ENCODE measurements around the gene PIGP.
"Not testable (repeated sequence)": the region's sequence is repeated elsewhere in the genome, so short reads cannot be mapped to it uniquely, and the experiment has no call there.

Gene PIGP

DNA sequence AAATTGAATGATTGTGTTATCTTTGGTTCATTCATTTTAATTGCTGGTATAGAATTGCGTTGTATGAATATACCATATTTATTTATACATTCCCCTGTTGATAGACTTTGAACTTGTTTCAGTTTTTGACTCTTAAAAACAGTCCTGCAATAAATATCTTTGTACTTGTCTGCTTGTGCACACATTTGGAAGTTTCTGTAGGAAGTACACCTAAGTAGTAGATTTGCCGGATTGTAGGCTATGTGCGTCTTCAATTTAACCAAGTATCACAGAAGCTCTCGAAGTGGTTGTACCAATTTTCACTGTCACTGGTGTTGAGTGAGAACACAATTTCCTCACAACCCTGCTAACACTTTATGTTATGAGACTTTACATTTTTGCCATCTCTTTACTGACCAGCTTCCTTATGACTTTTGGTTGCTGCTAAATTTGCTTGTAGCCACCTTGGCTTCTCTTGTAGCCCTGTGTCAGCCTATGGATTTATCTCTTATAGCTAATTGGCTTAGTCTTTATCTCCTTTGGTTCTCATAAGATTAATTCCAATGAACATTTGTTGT is 2.4 kb upstream of the PIGP start:
- DNase-seq = no peak

DNA sequence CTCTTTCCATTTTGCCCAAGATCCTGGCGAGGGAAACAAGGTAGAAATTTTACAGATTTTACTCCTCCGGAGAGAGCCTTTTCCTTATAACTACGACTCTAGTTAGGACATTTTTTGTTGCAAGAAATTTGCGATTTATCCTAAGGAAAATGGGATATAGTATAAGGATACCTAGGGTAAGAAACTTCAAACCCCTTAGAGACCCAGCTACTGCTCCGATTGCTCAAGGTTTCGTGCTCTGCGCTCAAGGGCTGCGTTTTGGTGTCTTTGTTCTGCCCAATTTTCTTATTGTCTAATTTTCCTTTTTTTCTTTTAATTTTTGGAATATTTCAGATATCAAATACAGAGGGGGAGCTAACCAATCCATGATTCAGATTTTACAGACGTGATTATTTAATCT is 1.7 kb upstream of the PIGP start:
- DNase-seq = peak; percentile 17

DNA sequence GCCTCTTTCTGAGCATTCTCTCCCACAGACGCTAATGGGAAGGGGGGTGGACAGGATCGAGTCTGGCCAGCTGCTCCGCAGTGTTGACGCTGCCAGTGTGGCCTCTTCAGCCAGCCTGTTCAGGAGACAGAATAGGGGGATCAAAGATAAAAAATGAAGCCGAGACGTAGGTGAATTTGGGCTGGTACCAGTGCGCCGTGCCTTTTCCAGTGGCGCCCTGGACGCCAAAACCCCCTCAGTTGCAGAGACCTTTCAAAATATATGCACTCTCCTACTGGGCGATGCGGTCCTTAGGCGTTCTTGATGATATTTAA is 1.3 kb upstream of the PIGP start:
- DNase-seq = no peak

DNA sequence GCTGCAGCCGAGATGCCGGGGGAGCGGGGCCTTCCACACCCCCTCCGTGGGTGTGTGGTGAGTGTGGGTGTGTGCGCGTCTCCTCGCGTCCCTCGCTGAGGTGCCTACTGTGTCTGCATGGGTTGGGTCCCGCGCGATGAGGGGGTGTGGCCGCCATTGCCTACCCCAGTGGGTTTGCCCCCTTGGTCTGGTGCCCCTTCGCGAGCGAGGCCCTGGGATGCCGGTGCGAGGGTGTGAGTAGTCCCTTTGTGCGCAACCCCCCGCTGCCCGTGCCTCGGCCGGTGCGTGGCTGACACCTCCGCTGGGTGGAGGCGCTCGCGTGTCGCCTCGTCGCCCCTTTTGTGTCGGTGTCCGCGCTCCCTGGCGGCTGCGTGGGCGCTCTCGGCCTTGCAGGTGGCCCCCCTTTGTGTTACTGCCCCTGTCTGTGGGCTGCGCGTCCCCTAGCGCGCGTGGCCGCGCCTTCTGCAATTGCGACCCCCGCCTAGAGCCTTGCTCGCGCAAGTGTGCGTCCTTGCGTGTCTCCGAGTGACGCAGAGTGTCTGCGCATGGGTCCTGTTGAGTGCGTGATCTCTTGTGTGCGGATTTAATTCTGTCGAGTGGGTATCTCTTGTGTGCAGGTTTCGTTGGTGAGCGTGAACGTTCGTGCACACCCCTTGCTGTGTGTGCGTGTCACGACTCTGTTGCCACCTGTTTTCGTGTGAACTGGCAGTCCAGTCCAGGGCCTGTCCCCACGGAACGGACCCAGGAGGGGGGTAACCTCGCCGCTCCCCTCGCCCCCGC is 736 bp upstream of the PIGP start:
- DNase-seq = peak; percentile 39

DNA sequence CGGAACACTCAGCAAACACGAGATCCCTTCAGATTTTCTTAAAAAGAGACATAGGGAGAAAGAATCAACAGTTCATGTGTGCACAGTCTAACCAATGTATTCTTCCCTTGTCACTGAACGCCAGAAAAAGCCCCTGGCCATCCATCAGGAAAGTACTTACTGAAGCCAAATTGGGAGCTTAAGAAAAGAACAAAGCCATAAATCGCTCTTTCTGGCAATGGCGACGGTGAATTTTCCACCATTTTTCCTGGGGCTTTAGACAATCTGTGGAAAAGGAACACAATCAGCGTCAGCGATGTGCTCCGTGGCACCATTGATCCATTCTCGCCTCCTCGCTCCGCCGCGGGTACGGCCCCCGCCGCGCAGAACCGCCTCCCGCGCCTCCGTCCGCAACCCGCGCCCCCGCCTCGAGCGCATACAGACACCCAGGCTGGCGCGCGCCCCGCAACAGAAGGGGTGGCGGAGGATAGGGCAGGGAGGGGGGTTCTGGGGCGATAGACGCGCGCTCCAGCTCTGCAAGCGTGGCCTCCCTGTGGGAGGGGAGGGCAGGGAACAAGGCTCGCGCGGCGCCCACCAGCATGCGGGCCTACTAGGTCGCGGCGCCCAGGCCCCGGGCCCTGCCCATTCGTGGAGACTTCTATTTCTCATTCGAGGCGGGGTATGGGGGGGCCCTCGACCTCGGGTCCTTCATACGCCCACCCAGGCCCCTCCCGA is 440 bp downstream of the PIGP start:
- peak; percentile 94 for DNase-seq

DNA sequence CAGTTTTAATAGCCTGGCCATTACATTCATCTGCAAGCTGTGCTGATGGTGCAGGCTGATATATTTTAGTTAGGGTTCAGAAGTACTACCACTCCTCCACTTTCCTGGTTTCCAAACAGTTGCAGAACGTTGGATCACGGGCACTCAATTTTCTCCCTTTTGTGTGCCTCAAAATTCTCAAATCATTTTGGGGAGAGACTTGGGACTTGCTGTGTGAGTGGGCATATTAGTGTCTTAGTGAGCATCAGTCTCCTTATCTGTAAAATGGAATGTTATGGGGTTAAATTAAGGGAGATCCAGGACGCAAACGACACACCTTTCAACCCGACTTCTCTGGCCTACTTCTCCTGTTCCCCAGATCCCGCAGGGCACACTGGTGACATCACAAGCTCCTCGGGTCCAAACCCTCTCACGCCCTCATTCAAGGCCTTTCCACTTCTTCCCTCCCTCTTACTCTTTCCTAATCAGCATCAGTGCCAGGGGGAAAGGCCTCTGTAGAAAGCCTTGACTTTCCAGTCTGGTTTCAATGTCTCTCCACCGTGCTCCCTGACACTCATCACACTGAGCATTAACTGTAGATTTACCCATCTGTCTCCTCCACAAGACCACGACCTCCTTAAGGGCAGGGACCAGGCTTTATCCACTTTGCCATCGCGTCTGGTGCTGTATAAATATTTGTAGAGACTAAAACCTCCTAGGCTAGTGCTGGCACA is 1.2 kb downstream of the PIGP start:
- peak; percentile 54 for DNase-seq

DNA sequence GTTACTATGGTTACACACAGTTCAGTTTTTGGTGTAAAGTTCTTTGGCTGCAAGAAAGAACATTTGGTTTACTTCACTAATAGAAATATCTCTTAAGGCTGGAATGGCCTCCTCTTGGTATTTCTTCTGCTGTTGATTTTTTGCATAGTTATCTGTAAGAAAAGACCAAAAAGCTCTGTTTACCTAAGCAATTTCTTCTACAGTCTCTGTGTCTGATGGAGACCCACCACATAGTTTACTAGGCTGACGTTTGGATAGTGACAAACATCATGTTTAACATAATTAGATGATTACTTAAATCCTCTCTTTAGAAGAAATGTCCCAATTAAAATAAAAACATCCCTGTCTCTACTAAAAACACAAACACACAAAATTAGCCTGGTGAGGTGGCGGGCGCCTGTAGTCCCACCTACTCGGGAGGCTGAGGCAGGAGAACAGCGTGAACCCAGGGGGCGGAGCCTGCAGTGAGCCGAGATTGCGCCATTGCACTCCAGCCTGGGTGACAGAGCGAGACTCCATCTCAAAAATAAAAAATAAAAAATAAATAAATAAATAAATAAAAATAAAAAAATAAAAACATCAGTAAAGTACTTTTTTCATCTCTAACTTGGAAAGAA is 7.2 kb downstream of the PIGP start:
- no peak for DNase-seq

DNA sequence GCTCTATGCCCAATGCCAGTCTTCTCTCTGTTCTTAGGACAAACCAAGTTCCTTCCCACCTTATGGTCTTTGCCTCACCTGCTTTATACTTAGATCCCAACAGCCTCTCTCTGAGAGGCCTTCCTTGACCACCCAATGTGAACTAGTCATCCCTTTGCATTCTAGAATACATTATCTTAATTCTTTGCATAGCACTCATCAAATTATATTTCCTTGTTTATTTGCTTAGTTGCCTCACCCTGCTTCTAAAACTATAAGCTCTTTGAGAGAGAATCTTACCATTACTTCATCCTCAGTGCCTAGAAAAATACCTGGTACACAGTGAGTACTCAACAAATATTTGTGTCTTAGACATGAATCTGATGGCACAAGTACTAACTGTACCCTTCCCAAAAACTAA is 8.0 kb downstream of the PIGP start:
- no peak for DNase-seq

DNA sequence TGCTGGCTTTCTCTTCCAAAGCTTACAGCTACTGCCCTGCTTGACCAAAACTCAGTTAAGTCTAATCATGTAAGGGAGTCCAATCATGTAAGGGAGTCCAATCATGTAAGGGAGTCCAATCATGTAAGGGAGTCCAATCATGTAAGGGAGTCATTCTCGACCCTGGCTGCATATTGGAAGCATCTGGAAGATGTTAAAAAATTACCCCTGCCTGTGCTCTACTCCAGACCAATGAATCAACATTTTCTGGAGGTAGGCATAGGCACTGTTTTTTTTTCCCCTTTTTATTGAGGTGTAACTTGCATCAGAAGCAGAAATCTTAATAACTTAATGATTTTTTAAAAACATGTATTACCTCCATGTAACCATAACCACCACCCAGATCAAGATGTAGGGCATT is 9.4 kb downstream of the PIGP start:
- DNase-seq = no peak

DNA sequence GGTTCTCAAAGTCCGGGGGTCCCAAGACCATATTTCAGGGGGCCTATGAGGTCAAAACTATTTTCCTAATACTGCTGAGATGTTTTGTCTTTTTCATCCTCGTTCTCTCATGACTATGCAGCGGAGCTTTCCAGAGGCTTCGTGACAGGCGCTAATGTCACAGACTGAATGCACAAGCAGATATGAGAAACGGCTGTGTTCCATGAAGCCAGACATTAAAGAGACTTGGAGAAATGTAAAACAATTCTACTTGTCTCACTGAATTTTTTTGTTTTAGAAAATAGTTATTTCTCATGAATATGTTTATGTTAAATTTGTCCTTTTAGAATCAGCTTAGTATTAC is 10.3 kb downstream of the PIGP start:
- no peak for DNase-seq

DNA sequence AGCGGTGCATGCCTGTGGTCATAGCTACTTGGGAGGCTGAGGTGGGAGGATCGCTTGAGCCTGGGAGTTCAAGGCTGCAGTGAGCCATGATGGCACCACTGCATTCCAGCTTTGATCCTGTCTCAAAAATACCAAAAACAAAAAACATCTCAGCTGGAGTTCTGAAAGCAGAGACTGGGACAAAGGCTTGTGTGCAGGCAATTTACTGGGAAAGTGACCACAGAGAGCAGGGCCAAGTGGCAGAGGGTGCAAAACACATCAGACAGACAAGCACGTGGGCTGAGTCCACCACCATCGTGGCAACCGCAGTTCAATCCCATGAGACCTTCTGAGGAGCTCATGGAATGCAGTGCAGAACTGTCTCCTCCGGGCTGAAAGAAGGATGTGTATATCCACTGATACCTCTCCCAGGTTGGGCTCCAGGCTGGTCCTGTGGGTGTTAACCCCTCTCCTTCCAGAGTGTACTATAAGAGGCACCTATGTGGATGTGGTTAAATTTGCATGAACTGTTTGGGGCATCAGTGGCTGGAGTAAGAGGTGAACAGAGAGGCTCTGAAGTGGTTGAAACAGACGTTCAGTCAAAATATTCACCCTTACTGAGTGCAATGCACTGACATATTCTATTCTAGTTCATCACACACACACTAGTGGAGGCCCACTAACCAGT is 10.8 kb downstream of the PIGP start:
- no peak for DNase-seq

DNA sequence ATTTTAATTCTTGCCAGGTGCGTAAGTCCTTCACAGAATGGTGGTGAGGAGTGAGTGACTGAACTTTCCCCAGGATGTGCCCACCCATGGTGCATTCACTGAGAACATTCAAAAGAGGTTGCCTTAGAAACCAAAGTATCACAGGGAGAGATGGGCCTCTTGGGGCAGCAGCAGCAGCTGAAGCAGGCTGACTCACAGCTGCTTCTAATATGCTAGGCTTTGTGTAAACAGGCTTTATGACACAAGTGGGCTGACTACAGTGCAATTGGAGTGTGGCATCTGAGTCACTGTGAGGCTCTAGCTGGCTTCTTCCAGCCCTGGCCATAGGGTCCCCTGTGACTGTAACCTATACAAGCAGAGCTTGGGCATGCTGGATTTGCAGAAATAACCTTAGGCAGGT is 12.6 kb downstream of the PIGP start:
- peak; percentile 85 for DNase-seq

DNA sequence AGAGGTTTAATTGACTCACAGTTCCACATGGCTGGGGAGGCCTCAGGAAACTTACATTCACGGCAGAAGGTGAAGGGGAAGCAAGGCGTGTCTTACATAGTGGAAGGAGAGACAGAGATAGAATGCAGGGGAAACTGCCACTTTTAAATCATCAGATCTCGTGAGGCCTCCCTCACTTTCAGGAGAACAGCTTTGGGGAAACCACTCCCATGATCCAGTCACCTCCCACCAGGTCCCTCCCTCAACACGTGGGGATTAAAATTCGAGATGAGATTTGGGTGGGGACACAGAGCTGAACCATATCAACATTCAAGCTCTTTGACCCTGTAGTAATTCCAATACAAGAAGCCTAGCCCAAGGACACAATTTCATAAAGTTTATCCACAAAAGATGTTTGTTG is 13.7 kb downstream of the PIGP start:
- DNase-seq = no peak

DNA sequence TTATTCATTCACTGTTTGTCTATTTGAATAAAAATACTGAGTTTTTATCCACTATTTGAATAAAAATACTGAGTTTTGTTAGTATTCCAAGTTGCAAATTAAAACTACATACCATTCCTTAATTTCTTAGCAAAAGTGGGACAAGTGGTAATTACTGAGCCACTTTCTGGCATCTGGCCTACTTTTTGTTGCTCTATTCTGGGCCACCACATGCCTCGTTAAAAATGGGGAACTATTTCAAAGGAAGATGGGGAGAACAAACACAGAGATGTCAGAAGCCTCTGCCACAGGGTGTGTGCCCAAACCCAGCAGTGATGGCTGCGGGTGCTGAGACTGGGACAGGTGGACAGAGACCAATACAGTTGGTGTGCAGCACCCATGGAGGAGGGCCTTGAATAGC is 14.6 kb downstream of the PIGP start:
- DNase-seq = no peak

DNA sequence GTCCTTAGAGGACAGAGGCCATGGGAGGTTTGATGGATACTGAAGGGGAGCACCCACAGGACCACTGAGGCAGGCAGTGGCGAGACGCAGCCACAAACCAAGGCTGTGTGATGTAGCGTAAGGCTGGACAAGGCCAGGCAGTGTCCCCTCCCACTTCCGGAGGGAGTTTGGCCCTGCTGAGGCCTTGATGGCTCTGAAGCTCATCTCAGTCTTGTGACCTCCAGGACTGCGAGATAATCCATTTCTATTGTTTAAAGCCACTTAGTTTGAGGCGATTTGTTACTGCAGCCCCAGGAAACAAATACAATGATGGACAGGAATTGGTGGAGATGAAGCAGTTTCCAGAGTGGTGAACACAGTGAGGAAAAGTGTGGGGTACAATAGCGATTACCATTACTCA is 15.3 kb downstream of the PIGP start:
- no peak for DNase-seq

DNA sequence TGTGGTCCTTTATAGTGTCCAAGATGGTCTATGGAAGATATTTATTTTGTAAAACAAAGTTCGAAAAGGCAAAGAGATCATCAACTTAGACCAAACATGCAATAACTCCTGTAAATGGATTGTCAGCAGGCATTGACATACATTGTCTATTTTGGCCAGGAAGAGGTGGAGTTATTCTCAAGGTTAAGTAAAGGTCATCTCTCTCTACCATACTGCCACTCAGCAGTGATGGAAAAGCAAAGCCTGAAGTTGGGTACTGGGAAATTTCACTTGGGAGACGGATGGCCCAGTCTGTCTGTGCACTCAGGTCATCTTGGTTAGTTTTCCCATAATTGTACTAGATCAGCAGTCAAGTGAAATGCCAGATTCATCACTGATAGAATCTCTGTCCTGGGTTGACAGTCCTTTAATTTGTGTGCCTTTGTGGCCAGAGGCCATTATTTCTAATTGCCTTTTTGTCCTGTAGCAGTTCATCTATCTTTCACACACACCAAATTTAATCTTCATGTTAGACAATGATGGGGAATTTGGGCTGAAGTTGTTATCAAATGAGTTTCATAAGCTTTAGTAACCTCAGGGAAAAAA is 17.5 kb downstream of the PIGP start:
- no peak for DNase-seq

DNA sequence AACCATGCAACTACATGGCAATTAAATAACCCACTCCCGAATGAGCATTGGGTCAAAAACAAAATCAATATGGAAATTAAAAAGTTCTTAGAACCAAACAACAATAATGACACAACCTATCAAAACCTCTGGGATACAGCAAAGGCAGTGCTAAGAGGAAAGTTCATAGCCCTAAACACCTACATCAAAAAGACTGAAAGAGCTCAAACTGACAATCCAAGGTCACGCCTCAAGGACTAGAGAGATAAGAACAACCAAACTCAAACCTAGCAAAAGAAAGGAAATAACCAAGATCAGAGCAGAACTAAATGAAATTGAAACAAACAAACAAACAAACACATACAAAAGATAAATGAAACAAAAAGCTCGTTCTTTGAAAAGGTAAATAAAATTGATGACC is 23.1 kb downstream of the PIGP start:
- not testable (repeated sequence) for DNase-seq

DNA sequence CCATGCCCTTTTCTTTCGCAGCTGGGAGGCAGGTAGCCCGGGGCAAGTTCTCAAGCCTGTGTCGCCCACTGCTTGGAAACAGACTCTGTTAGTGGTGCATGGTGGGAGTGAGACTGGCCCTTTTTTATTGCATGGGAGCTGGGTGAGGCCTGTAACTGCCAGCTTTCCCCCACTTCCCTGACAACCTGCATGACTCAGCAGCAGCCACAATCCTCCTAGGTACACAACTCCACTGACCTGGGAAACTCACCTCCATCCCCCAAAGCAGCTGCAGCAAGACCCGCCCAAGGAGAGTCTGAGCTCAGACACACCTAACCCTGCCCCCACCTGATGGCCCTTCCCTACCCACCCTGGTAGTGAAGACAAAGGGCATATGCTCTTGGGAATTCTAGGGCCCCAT is 25.8 kb downstream of the PIGP start:
- DNase-seq = no peak

DNA sequence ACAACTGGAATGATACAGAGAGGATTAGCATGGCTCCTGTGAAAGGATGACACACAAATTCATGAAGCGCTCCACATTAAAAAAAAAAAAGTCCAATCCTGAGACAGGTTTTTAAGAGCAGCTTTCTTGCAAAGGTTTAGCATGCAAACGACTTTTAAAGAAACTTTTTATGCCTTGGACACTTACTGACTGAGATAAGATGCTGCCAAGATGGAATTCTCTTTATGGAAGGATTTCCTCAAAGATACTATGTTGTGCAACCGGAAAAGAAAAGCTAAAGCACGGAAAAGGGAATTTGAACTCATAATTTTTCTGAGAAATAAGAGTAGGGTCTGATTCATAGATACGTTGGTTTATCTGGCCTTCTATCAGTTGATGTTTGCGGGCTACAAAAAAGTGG is 27.3 kb downstream of the PIGP start:
- no peak for DNase-seq

DNA sequence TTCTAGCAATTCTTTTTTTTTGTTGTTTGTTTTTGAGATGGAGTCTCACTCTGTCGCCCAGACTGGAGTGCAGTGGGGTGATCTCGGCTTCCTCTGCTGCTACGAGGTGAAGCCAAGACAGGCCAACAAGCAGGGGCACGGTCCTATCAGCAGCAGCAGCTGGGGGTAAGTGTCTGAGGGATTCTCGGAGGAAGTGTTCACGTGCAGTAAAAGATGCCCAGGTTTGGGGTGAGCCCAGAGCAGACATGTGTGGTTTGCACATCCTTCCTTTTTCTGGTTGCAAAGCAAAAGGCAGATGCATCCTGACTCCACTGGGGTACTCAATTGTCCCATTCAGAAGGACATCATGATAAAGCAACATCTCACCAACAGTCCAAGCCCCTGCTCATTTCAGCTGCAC is 27.7 kb downstream of the PIGP start:
- no peak for DNase-seq

DNA sequence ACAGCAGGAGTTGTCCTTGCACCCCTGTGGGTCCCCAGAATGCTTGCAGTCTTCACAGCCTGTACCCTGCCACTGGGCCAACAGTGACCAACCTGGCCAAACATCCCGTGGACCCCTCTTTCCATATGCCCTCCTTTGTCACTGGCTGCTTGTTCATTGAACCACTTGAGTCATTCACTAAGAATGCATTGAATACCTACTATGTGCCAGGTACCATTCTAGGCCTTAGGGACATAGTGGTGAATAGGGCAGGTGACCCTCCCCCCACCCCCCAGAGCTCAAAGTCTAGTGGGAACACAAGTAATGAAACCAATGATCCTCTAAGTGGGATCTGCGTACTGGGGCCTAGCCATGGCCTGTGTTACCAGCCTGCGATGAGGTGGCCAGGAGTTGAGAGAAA is 28.2 kb downstream of the PIGP start:
- no peak for DNase-seq

DNA sequence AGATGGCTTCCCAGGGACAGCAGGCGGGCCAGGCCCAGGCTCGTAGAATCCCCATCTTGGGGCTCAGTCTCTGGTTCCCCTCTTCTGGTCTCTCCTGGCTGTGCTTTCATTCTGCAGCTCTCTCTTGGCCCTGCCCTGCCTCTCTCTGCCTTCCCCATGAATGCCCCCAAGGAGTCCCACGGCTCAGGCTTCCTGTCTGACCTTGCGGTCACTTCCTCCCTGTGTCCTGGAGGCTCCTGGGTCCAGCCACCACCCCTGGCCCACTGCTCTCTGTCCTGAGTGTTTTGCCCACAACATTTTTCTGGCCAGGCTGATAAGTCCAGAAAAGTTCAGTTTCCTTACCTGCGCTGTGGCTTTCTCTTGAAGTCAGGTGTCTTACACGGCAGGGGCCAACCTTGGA is 29.1 kb downstream of the PIGP start:
- DNase-seq = no peak

All from NCI-H2227 treated with DMSO at 0.1 percent for 48 hours (cell line).